Gastroesophageal sphincter (tissue), 3 donors: ENCODE results near the gene PLEKHA7.

Experiments used
- POLR2AphosphoS5 ChIP-seq: sonication (generic); formaldehyde crosslinking; IDR thresholded peaks from one replicate; pipeline ENCODE4 v1.6.1; 2017; ENCODE audit warnings: antibody characterized with exemption
- TF ChIP-seq, protein P1 (sequence below), 4 experiments: fragments of 200-600 bp in 2 of 4; fragments of 450-650 bp in 2 of 4; sonication (generic) in 1 of 4; IDR thresholded peaks; one replicate each; pipeline ENCODE4 v1.5.1; 2017 to 2019; ENCODE audit warnings: antibody characterized with exemption in 4 of 4, mild to moderate bottlenecking in 2 of 4, moderate library complexity in 2 of 4

DNA sequence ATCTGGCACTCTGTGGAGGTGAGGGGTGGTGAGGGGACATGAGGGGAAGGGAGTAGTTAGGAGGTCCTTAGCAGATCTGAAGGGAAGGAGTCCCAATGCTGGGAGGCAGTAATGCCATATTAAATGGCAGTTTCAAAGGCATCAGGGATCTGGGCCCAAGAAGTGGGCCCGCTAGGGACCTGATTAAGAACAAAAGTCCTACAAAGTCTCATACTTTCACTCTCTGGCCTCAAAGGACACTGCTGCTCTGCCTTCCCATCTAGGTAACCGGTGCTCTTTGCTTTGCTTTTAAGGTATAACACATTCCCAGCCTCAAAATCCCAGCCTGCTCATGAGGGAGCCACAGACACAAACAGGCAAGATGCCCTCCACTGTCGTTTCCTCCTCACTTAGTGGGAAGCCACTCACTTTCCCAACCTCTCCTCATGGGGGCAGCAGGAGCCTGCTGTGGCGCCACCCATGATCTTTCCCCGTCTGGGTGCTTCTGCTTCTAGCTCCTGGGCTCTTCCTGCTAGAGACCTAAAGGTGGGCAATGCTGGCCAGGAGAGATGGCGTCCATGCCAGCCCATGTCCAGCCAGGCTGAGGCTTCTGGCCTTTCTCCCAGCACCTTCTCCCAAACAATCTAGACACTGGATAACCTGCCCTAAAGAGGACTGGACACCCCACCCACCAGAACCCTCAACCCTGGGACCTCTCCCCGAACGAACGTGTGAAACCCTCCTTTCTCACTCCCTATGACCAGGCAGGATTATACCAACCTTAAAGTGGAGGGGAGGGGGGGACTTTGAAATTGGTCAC is 68.3 kb downstream of the PLEKHA7 start:
- TF ChIP-seq, protein P1, sequence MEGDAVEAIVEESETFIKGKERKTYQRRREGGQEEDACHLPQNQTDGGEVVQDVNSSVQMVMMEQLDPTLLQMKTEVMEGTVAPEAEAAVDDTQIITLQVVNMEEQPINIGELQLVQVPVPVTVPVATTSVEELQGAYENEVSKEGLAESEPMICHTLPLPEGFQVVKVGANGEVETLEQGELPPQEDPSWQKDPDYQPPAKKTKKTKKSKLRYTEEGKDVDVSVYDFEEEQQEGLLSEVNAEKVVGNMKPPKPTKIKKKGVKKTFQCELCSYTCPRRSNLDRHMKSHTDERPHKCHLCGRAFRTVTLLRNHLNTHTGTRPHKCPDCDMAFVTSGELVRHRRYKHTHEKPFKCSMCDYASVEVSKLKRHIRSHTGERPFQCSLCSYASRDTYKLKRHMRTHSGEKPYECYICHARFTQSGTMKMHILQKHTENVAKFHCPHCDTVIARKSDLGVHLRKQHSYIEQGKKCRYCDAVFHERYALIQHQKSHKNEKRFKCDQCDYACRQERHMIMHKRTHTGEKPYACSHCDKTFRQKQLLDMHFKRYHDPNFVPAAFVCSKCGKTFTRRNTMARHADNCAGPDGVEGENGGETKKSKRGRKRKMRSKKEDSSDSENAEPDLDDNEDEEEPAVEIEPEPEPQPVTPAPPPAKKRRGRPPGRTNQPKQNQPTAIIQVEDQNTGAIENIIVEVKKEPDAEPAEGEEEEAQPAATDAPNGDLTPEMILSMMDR (IDR thresholded peaks at IDR 0.05) = peak; percentile 12 to 62 (median 49)
- TF ChIP-seq POLR2AphosphoS5 = no peak
